Measurements from ENCODE around the gene FTH1. TPM values are rescaled to one million over a fixed set of nuclear protein-coding genes. Genes with fewer than 3 reads are reported as not detected.

FTH1 gene
- total and polyA plus RNA-seq, 2 of the 8 experiments (the other 6 are each of a cell fraction or from before 2014, with no cell fraction given), result 1,153 to 1,461 TPM

DNA sequence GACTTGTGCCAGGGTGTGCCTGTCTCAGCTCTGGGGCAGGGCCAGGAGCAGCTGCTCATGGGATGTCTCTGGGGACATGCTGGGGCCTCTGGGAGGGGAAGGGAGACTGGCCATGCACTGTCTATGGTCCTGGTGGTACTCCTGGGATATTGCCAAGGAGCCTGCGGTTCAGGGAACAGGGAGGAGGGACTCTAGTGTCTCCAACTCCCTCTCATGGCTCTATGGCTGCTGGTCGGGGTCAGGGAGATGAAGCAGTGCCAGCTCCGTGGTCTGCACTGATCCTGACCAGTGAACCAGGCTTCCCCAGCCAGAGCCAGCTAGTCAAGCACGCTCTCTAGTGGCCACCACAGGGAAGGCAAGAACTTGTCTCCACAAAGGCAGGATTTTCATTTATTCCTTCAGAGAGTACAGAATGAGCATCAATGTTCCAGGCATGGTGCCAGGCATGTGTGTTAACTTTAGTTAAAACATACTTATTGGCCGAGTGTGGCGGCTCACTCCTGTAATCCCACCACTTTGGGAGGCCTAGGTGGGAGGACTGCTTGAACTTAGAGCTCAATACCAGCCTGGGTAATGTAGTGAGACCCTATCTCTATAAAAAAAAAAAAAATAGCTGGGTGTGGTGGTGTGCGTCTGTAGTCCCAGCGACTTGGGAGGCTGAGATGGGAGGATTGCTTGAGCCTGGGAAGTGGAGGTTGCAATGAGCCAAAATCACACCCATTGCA is 19.8 kb downstream of the FTH1 start (continued):
- no peak for TF ChIP-seq POLR2AphosphoS5 (IDR thresholded peaks at IDR 0.05; ENCODE audit: low read depth, low read length)
- TF ChIP-seq NANOG (IDR thresholded peaks at IDR 0.05; ENCODE audit: insufficient read depth, low read depth, low read length, poor library complexity, severe bottlenecking), result no peak
- TF ChIP-seq CBX8 (IDR thresholded peaks at IDR 0.05; ENCODE audit: borderline replicate concordance, low read depth, low read length), result no peak
- no peak for TF ChIP-seq POLR2A (IDR thresholded peaks at IDR 0.05; ENCODE audit: control extremely low read depth in 1 of 2, low read depth in 2 of 2, low read length in 2 of 2)
- no peak for TF ChIP-seq ASH2L (IDR thresholded peaks at IDR 0.05; ENCODE audit: low read length)
- no peak for TF ChIP-seq SRF (IDR thresholded peaks at IDR 0.05; ENCODE audit: low read depth, low read length)
- no peak for TF ChIP-seq CTBP2 (IDR thresholded peaks at IDR 0.05; ENCODE audit: borderline replicate concordance, insufficient read depth, insufficient read length, low read length)
- peak; percentile 100 for TF ChIP-seq RAD21 (IDR thresholded peaks at IDR 0.05 in 1 of 2, conservative IDR thresholded peaks at IDR 0.05 in 1 of 2; ENCODE audit: low read depth in 2 of 2, low read length in 2 of 2)
- TF ChIP-seq CBX5 (IDR thresholded peaks at IDR 0.05; ENCODE audit: low read depth, low read length), result no peak
- no peak for TF ChIP-seq SAP30 (IDR thresholded peaks at IDR 0.05; ENCODE audit: insufficient read depth, insufficient replicate concordance, low read length)
- TF ChIP-seq, protein P1, sequence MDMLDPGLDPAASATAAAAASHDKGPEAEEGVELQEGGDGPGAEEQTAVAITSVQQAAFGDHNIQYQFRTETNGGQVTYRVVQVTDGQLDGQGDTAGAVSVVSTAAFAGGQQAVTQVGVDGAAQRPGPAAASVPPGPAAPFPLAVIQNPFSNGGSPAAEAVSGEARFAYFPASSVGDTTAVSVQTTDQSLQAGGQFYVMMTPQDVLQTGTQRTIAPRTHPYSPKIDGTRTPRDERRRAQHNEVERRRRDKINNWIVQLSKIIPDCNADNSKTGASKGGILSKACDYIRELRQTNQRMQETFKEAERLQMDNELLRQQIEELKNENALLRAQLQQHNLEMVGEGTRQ (IDR thresholded peaks at IDR 0.05; ENCODE audit: low read length), result no peak
- TF ChIP-seq SP1 (IDR thresholded peaks at IDR 0.05; ENCODE audit: low read depth, low read length), result no peak
- no peak for TF ChIP-seq CHD1 (IDR thresholded peaks at IDR 0.05; ENCODE audit: low read depth, low read length)
- TF ChIP-seq RNF2 (IDR thresholded peaks at IDR 0.05; ENCODE audit: borderline replicate concordance, low read depth, low read length, missing control alignments, poor library complexity, severe bottlenecking), result no peak
- no peak for TF ChIP-seq FOSL1 (IDR thresholded peaks at IDR 0.05; ENCODE audit: insufficient read depth, low read depth, low read length)
- TF ChIP-seq TBP (IDR thresholded peaks at IDR 0.05; ENCODE audit: low read depth, low read length), result 0 out of 2 replicates have a peak, but pooled peaks have one; percentile 34
- peak; percentile 60; the same call in 1 of the 2 replicates for TF ChIP-seq YY1 (IDR thresholded peaks at IDR 0.05; ENCODE audit: low read depth, low read length)
- TF ChIP-seq EP300 (IDR thresholded peaks at IDR 0.05; ENCODE audit: borderline replicate concordance in 1 of 2, low read depth in 2 of 2, low read length in 2 of 2), result no peak
- TF ChIP-seq RXRA (IDR thresholded peaks at IDR 0.05; ENCODE audit: insufficient read depth, low read depth, low read length), result no peak
- no peak for TF ChIP-seq BCL11A (IDR thresholded peaks at IDR 0.05; ENCODE audit: low read depth in 2 of 2, low read length in 2 of 2)
- TF ChIP-seq KDM4A (IDR thresholded peaks at IDR 0.05; ENCODE audit: low read depth, low read length, severe bottlenecking), result no peak

Measured in H1 (cell line).